HG02981 (cell line): ENCODE data around the gene C2orf80.
"Not testable (repeated sequence)": the region's sequence is repeated elsewhere in the genome, so short reads cannot be mapped to it uniquely, and the experiment has no call there.

Experiments used
- ATAC-seq: cut with Tn5 transposase; IDR thresholded peaks from one replicate; pipeline ENCODE4 v1.9.1; 2021; ENCODE audit warnings: mild to moderate bottlenecking, moderate library complexity; ENCODE audit not compliant: unreplicated experiment

C2orf80 gene

DNA sequence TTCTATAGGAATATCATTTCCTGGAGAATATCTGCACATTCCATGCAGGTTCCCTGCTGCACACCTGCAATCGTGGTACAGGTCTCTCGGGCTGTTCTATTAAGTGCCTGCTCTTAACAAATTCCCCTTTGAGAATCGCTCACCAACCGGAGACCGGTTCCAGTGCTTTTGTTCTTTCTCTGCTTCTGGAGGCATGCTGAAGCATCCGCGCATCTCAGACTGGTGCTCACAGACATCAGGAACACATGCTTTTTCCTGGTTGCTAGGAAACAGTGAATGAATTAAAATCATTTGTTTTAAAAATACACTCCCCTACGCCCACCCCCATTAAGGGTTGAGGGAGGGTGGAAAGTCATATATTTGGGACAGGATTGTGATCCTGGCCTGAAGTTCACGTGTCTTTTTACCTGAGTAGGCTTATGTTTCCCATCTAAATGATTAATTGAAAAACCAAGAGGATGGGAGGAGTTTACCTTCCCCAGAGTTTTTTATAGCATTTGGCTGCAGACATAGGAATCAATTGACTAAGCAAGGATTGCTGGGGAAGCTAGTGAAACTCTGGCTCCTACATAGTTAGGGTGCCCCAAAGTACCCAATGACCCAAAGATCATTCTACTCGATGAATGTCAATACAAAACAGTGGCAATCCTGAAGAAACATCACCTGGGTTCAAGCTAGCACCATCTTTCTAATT lies at the start of gene C2orf80:
Gene C2orf80 (minus strand): TSS at position 221 of the 694 bp plus-strand sequence. CDS start 3,044 bp downstream, outside the sequence.
- no peak for ATAC-seq

- no peak for ATAC-seq
Observed at GRCh38 chr2:208235860-208236259, 46.0 kb upstream of the C2orf80 start.

- no peak for ATAC-seq
Observed at GRCh38 chr2:208234786-208235185, 45.0 kb upstream of the C2orf80 start.

DNA sequence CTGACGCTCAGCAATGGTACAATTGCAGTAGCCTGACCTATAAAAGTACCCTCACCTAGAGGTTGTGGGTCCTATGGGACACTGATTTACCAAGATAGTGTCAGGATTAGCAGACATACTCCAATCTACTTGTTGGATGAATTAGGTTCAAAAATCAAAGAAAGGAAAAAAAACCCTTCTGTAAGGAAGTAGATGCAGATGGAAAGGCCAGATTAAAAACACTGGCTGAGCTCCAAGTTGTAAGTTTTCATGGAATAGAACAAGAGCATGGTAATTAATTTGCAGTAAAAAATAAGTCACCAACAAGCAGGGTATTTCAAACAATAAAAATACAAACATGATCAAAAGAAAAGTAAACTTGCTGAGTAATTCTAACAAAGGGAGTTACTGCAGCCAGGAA lies 38.6 kb upstream of the C2orf80 start:
- ATAC-seq, result no peak

DNA sequence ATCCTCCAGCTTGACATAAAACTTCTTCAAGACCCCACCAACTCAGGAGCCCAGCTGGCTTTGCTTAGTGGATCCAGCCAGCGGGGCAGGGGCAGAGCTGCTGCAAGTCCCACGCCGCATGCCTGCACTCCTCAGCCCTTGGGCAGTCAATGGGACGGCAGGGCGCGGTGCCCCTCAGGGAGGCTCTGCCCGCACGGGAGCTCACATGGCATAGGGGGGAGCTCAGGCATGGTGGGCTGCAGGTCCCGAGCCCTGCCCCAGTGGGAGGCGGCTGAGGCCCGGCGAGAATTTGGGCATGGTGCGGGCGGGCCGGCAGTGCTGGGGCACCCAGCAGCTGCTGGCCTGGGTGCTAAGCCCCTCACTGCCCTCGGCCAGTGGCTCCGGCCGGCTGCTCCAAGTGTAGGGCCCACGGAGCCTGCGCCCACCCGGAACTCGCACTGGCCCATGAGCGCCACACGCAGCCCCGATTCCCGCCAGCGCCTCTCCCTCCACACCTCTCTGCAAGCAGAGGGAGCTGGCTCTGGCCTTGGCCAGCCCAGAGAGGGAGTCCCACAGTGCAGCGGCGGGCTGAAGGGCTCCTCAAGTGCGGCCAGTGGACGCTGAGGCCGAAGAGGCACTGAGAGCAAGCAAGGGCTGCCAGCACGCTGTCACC lies 37.9 kb upstream of the C2orf80 start:
- ATAC-seq, result no peak

DNA sequence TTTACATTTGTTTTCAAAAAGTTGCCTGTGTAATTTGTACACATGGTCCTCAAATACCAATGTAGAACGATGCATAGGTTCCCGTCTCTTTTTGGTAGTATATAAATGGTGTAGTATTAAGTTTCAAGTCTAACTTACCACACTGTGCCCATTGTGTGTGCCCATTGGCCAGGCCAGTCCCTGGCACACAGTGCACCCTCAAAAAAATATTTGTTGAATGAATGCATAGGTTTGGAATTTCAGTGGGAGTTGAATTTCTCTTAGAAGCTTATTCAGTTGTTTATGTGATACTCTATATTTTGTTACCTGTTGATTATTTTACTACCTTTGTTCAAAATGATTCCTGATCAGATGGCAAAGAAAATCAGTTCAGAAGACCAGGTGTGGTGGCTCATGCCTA lies 35.0 kb upstream of the C2orf80 start:
- no peak for ATAC-seq

DNA sequence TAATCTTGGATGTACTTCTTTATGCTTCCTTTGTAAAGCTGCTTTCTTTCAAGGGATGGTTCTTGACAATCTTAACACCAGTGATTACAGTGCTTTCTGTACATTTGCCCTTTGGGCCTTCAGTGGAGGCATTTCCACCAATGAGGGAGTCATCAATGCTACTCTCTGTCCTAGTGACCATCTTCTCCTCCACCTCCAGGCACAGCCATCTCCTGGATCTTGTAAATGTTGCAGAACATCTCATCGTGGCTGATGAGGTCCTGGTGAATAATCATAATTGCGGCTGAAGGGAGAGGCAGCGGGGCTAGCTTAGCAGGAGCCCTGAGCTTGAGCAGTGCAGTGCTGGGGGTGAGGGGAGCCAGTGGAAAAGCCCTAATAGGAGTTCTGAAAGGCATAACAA lies 32.5 kb upstream of the C2orf80 start:
- ATAC-seq, result no peak

GRCh38 chr2:208221873-208222272 lies 32.0 kb upstream of the C2orf80 start:
- not testable (repeated sequence) for ATAC-seq

- ATAC-seq, result no peak
Observed at GRCh38 chr2:208210688-208211451, 21.0 kb upstream of the C2orf80 start.

DNA sequence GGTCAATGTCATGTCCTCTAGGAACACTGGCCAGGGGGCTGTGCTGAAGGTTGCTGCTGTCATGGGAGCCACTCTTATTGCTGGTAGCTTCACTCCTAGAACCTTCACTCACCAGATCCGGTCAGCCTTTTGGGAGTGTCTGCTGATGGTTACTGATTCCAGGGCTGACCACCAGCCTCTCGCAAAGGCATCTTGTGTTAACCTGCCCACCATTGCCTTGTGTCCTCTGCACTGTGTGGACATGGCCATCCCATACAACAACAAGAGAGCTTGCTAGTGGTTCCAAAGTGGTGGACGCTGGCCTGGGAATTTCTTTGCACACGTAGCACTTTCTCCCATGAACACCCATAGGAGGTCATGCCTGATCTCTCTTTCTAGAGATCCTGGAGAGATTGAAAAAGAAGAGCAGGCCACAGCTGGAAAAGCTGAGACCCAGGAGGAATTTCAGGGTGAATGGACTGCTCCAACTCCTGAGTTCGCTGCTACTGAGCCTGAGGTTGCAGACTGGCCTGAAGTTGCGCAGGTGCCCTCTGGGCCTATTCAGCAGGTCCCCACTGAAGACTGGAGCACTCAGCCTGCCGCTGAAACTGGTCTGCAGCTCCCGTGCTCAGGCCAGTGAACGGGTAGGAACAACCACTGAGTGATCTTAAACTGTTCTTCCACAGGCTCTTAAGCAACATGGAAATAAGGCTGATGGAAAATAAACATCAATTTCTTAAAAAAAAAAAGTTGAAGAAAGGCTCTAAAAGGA lies 18.7 kb upstream of the C2orf80 start:
- ATAC-seq, result no peak

GRCh38 chr2:208207769-208208168 lies 17.9 kb upstream of the C2orf80 start:
- no peak for ATAC-seq

- no peak for ATAC-seq
Observed at GRCh38 chr2:208204166-208204565, 14.3 kb upstream of the C2orf80 start.

GRCh38 chr2:208195531-208195930 lies 5.7 kb upstream of the C2orf80 start:
- ATAC-seq, result no peak

DNA sequence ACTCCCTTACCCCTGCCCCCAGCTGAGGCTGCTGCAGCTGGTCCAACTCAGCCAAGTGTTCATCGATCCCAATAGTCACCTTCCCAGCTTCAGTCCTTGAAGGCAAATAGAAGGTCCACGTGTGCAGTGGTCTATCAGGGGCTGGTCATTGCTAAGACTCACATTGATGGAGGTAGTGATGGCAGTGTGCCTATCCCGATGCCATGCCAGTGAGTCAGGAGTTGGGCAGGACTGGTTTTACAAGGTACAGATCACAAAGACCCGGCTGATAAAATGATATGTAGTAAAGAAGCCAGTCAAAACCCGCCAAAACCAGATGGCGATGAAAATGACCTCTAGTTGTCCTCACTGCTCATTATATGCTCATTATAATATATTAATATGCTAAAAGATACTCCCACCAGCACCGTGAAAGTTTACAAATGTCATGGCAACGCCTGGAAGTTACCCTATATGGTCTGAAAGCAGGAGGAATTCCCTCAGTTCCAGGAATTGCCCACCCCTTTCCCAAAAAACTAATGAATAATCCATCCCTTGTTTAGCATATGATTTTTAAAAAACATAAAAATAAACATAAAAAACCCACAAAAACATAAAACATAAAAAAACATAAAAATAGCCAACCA lies 2.9 kb upstream of the C2orf80 start:
- ATAC-seq, result no peak

GRCh38 chr2:208189069-208189809 lies 591 bp downstream of the C2orf80 start:
- ATAC-seq, result no peak

DNA sequence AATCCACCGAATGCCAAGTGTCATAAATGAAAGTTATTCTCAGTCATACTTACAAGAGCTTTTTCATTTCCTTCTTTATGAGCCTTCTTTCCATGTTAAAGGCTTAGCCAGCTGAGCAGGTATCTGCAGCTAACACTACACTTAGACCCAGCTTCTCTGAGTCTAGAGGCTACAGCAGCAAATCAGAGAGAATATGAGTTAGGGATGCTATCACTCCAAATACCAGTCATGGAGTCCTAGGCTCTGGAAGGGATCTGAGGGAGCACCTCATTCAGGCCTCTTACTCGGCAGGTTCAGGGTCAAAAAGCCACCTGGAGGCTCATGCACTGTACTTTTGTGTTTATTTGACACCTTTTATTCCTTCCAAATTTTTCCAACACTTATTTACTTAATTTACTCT lies 2.9 kb downstream of the C2orf80 start:
- no peak for ATAC-seq

DNA sequence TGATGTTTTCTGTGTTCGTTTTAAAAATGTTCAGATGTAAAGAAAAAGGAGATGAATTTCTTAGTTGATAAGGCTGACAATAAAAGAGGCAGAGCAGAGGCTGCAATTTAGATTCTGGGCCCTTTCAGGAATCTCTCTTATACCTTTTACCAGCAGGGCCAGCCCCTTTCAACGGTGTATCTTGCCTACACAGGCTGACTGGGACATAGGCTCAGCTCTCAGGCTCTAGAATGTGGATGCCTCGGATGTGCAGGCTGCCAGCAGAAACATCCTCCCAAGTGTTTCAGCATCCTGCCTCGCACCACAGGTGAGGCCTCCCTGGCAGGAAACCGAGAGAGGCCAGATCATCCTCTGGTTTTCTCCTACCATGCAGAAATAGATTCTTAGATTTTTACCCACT lies 3.4 kb downstream of the C2orf80 start:
- no peak for ATAC-seq

DNA sequence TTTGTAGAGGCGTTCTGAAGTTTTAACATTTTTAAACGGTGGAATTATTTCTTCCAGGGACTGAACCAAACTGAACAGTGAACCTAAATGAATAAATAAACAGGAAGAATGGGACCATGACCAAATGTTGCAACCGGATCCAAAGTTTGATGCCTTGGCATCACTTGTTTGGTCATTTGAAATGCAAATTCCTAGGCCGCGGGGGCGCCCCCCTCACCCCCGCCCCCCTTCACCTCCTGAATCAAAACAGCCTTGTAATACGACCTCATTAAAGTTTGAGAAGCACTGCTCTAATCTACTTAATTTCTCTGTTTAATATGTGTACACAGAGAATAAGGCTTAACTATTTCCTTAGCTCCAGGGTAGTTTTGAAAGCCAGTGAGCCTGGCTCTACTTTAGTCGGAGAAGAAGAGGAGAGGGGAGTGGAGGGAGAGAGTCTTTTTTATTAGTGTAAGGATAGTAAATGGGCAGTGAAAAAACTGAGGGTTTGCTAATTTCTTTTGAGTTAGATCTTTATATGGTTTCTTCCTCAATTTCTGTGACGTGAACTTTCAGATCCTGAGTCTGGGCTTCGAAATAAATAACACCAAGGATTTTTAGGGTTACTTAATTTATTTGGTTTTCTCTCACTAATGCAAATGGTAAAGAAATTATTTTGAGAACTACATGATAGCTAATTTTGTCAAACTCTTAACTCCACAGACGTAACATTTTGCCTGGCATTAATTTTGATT lies 5.7 kb downstream of the C2orf80 start:
- ATAC-seq, result no peak

GRCh38 chr2:208183526-208183925 lies 6.3 kb downstream of the C2orf80 start:
- no peak for ATAC-seq
